ENCODE data around the gene RGS19.

GRCh38 chr20:64056889-64057627 lies 22.3 kb downstream of the RGS19 start:
- no peak for TF ChIP-seq SP1 (IDR thresholded peaks at IDR 0.05)
- no peak for TF ChIP-seq FOXA1 (IDR thresholded peaks at IDR 0.05)
- no peak for TF ChIP-seq LEF1 (IDR thresholded peaks at IDR 0.05; ENCODE audit: borderline replicate concordance)
- no peak for TF ChIP-seq SUZ12 (IDR thresholded peaks at IDR 0.05)
- no peak for TF ChIP-seq NFRKB (IDR thresholded peaks at IDR 0.05)

Measured in HEK293T (cell line).